ENCODE data around the gene PLAAT3. TPM values are rescaled to one million over a fixed set of nuclear protein-coding genes. Genes with fewer than 3 reads are reported as not detected.

PLAAT3 gene
- total RNA-seq, 4 donors from 2014 or later: 7.1 to 14.2 (median 10.2) TPM

DNA sequence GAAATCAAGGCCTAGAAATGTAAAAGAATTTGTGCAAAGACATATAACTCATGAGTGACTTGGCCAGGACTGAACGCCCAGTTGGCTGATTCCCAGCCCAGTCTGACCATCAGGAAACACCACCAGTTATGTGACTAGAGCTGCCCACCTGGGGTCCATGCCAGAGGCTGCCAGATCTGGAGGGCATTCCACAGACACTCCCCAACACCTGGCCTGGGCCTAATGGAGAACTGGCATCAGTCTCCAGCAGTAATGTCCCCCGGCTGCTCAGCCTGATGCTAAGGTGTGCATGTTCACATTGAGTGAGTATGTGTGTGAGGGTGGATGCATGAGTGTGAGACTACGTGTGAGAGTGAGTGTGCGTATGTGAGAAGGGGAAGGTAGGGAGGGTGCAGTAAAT, 15.7 kb downstream of the PLAAT3 start:
- H3K4me3 ChIP-seq: no peak overlapping the region
- peak in 1 of 2 donors; percentile 32 for DNase-seq (ENCODE audit: low spot score in 2 of 2)

DNA sequence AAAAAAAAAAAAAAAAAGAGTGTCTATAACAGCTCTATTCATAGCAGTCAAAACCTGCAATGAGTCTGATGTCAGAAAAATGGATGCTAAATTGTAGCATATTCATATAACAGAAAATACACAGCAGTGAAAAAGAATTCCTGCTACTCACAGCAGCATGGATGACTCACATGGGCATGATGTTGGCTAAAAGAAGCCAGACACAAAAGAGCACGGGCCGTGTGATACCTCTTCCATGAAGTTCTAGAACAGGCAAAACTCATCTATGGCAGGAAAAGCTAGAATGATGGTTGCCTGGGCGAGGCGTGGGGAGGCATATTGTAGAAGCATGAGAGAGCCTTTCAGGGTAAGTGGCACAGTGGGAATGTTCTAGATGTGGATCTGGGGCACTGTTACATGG, 18.9 kb downstream of the PLAAT3 start:
- TF ChIP-seq POLR2AphosphoS5 (IDR thresholded peaks at IDR 0.05) (no peak), EP300 (IDR thresholded peaks at IDR 0.05) (no peak), POLR2A (IDR thresholded peaks at IDR 0.05) (no peak)
- TF ChIP-seq, protein P1, sequence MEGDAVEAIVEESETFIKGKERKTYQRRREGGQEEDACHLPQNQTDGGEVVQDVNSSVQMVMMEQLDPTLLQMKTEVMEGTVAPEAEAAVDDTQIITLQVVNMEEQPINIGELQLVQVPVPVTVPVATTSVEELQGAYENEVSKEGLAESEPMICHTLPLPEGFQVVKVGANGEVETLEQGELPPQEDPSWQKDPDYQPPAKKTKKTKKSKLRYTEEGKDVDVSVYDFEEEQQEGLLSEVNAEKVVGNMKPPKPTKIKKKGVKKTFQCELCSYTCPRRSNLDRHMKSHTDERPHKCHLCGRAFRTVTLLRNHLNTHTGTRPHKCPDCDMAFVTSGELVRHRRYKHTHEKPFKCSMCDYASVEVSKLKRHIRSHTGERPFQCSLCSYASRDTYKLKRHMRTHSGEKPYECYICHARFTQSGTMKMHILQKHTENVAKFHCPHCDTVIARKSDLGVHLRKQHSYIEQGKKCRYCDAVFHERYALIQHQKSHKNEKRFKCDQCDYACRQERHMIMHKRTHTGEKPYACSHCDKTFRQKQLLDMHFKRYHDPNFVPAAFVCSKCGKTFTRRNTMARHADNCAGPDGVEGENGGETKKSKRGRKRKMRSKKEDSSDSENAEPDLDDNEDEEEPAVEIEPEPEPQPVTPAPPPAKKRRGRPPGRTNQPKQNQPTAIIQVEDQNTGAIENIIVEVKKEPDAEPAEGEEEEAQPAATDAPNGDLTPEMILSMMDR (IDR thresholded peaks at IDR 0.05): no peak
- Histone ChIP-seq H3K27me3 (no peaks in the 10 kb centered on the region), H3K4me1 (no peaks in the 10 kb centered on the region), H3K4me3 (no peak overlapping the region), H3K27ac (no peak overlapping the region), H3K9me3 (no peaks in the 10 kb centered on the region), H3K36me3 (peaks cover 9% of the 10 kb centered on the region)
- peak in 1 of 2 donors; percentile 14 for DNase-seq (ENCODE audit: low spot score in 2 of 2)
- WGBS: 79% methylated on average over 4 of the region's 4 CpGs

More for the DNA sequence above, 15.7 kb downstream of the PLAAT3 start:
- TF ChIP-seq POLR2A (IDR thresholded peaks at IDR 0.05) (no peak), EP300 (IDR thresholded peaks at IDR 0.05) (no peak), POLR2AphosphoS5 (IDR thresholded peaks at IDR 0.05) (no peak)
- TF ChIP-seq, protein P1 (IDR thresholded peaks at IDR 0.05): no peak
- no peak overlapping the region for H3K27ac ChIP-seq
- 73% methylated on average over 4 of the region's 4 CpGs for WGBS
- peaks cover 3% of the 10 kb centered on the region for H3K36me3 ChIP-seq
- H3K4me1 ChIP-seq: no peaks in the 10 kb centered on the region
- no peaks in the 10 kb centered on the region for H3K9me3 ChIP-seq
- no peaks in the 10 kb centered on the region for H3K27me3 ChIP-seq

DNA sequence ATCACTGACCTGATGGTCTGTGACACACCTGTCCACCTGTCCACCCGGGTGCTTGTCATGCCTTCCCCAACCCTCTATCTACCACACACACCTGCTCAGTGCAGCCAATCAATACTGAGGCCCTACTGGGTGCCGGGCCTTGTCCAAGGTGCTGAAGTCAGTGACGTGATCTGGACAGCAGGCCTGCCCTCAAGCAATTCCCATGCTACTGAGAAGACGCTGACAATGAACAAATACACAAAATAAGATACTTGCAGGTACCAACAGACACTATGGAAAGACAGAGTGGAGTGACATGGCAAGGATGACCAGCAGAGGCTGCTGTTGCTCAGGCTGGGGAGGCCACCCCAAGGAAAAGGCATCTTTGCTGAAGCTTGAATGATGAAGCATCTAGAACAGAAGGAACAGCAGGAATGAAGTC, 21.2 kb downstream of the PLAAT3 start:
- Histone ChIP-seq H3K36me3 (peaks cover 15% of the 10 kb centered on the region), H3K27ac (no peak overlapping the region), H3K4me3 (no peak overlapping the region), H3K27me3 (no peaks in the 10 kb centered on the region), H3K4me1 (no peaks in the 10 kb centered on the region), H3K9me3 (no peaks in the 10 kb centered on the region)
- TF ChIP-seq, protein P1 (IDR thresholded peaks at IDR 0.05): peak; percentile 8 to 40
- TF ChIP-seq EP300 (IDR thresholded peaks at IDR 0.05): no peak
- no peak for TF ChIP-seq POLR2A (IDR thresholded peaks at IDR 0.05)
- no peak for TF ChIP-seq POLR2AphosphoS5 (IDR thresholded peaks at IDR 0.05)
- 79% methylated on average over 4 of the region's 4 CpGs for WGBS
- DNase-seq (ENCODE audit: low spot score in 2 of 2): no peak

DNA sequence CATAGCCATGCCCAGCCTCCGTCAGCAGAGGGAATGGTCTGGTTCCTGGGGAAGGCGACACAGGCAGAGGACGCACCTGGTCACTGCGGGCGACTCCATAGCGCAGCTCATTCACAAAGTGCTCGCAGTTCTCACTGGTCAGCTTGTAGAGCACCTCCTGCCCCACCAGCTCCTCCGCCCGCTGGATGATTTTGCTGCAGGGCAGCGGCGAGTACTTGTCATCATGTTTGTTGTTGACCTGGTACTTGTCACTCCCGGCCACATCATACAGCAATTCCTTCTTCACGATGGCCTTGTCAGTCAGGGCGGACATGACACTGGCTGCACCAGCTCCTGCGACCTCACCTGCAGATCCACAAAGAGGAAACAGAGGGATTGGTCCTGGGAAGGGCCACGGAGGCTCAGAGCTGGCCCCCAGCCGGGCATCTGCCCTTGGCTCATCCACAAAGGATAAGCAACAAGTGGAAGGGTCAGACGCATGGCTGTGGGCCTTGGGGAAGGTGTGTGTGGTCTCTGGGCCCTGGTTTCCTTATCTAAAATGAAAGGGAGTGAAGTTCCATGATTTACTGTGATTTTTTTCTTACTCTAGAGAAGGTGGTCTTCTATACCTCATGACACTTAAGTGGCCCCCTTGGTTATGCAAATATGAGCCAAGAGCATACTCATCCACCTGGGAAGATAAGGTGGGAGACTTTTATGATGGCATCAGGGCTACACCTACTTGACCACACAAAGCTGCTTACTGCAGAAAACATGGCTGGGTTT, 24.0 kb downstream of the PLAAT3 start:
- WGBS: 97% methylated on average over 17 of the region's 18 CpGs

DNA sequence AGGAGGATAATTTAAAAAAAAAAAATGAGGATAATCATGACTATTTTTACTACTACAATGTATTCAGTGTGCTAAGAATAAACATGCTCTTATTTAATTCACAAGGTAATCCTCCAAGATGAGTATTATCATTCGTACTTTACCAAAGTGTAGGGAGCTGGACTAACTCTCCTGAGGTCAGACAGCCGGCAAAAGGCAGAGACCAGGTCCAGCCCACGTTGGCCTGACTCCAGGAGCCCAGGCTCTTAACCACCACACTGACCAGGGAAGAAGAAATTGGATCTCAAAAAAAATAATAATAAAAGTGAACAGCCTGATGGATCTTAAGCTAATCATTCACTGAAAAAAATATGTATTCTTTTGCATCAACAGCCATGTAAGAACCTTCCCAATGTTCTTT, 25.2 kb downstream of the PLAAT3 start:
- no peak for DNase-seq (ENCODE audit: low spot score in 2 of 2)
- WGBS: 72% methylated on average over 3 of the region's 3 CpGs
- TF ChIP-seq EP300 (IDR thresholded peaks at IDR 0.05) (no peak), POLR2A (IDR thresholded peaks at IDR 0.05) (no peak), POLR2AphosphoS5 (IDR thresholded peaks at IDR 0.05) (no peak)
- TF ChIP-seq, protein P1 (IDR thresholded peaks at IDR 0.05): no peak
- no peaks in the 10 kb centered on the region for H3K27me3 ChIP-seq
- no peaks in the 10 kb centered on the region for H3K4me1 ChIP-seq
- H3K27ac ChIP-seq: no peak overlapping the region
- no peak overlapping the region for H3K4me3 ChIP-seq
- H3K9me3 ChIP-seq: no peaks in the 10 kb centered on the region
- H3K36me3 ChIP-seq: peaks cover 12% of the 10 kb centered on the region

More for the DNA sequence above, 24.0 kb downstream of the PLAAT3 start:
- H3K27ac ChIP-seq: no peak overlapping the region
- H3K27me3 ChIP-seq: no peaks in the 10 kb centered on the region
- no peak for TF ChIP-seq POLR2A (IDR thresholded peaks at IDR 0.05)
- no peak for TF ChIP-seq POLR2AphosphoS5 (IDR thresholded peaks at IDR 0.05)
- TF ChIP-seq, protein P1 (IDR thresholded peaks at IDR 0.05): no peak
- TF ChIP-seq EP300 (IDR thresholded peaks at IDR 0.05): no peak
- H3K4me3 ChIP-seq: no peak overlapping the region
- no peaks in the 10 kb centered on the region for H3K9me3 ChIP-seq
- no peaks in the 10 kb centered on the region for H3K4me1 ChIP-seq
- no peak for DNase-seq (ENCODE audit: low spot score in 2 of 2)
- H3K36me3 ChIP-seq: peaks cover 12% of the 10 kb centered on the region

Measured in suprapubic skin (tissue), 4 donors.